HG03039 (cell line): ENCODE results near the gene HAO2.
"Not testable (repeated sequence)": the region's sequence is repeated elsewhere in the genome, so short reads cannot be mapped to it uniquely, and the experiment has no call there.

Source experiments
- ATAC-seq: cut with Tn5 transposase; IDR thresholded peaks from one replicate; pipeline ENCODE4 v1.9.1; 2021; ENCODE audit warnings: mild to moderate bottlenecking, moderate library complexity; ENCODE audit not compliant: unreplicated experiment

Gene HAO2

DNA sequence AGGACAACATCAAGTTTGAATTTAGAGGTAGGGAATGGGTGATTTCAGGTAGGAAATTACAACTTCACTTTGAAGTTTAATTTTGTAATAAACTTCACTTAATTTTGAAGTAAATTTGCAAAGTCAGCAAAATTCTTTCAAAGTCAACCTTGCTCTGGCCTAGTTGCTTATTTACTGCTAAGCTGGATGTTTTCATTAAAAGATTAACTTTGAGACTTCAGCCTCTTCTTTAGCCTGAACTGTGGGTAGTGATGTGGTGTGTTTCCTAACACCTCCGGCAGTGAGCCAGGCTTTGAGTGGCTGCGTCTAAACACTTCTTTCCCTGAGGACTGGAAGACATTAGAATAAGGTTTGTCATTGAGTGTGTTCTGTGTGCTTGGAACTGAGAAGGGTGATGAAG is at the start of gene HAO2:
Gene HAO2, plus strand, starts transcription at position 232 of the 400 bp plus-strand sequence. CDS start 12,301 bp downstream, outside the sequence.
- ATAC-seq = no peak

DNA sequence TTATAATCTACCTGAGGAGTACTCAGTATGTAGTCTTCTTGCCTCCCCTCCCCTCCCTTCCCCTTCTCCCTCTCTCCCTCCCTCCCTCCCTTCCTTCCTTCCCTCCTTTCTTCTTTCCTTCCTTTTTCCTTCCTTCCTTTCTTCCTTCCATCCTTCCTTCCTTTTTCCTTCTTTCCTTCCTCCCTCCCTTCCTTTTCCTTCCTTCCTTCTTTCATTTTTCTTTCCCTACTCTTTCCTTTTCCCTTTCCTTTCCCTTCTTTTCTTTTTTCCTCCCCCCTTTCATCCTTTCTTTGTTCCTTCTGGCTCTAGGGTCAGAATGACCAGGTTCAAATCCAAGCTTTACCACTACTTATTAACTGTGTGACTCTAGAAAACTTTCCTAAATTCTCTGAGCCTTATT is 48.5 kb upstream of the HAO2 start:
- no peak for ATAC-seq

DNA sequence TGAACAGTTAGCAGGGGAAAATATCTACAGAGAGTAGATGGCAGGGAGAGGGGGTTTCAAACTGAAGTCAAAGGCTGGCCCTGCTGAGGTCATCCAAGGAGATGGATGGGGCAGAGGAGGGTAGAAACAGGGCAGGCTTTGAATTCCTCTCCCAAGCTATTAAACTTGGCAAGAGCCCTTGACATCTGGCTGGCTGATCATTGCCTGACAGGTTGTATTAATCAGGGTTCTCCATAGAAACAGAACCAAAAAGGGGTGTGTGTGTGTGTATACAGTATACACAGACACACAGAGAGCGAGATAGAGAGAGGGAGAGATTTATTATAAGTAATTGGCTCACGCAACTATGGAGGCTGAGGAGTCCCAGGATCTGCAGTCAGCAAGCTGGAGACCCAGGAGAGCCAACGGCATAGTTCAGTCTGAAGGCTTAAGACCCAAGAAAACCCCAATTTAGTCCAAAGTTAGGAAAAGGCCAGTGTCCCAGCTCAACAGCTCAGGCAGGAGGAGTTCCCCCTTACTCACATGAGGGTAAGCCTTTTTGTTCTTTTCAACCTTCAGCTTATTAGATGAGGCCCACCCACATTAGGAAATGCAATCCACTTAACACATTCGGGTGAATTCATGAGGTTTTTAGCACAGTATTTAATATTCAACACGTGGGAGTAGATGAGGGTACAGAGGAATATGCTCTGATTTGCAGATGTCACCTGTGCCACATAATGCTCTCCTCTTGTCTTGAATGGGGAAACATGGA is 46.7 kb upstream of the HAO2 start:
- no peak for ATAC-seq

DNA sequence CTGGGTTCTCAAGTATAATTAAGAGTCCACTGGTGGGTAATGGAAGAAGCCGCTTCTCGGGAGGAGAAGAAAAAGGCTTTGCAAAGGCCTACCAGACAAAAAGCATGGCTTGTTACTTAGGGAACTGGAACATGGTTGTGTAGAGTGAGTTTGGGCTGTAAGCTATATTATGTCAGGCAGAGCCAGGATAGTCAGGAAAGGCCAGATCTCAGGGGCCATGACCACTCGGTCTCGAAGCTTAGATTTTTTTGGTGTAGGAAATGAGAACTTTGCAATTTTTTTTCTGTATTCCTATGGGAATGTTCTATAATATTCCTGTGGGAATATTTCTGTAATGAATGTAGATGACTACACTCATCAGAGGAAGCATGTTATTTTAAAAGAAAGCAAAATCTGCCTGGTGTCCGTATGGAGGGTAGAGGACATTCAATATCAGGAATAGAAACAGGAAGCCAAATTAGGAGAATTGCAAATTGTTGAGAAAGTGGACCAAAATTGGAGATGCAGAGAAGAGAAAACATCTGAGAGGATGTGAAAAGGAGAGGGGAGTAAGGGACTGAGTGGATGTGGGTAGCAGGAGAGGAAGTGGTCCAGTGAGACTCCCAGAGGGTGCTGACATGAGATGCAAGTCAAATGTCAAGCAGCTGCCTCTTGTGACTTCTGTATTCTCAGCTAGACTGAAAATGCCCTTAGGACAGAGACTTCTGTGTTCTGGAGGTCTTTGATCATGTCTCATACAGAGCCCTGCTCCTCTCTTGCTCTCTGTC is 45.2 kb upstream of the HAO2 start:
- peak; percentile 82 for ATAC-seq

DNA sequence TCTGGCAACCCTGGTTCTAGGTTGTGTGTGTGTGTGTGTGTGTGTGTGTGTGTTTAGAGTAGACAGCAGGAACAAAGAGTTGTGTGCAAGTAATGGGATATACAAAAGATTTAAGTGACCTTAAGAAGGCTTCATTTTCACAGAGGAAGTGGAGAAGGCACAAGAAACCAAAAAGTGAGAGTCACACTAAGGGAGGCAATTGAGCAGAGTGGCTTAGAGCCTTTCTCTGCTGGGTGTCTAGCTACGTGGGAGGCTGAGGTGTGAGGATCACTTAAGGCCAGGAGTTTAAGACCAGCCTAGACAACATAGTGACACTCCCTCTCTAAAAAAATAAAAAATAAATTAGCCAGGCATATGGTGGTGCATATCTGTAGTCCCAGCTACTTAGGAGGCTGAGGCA is 44.4 kb upstream of the HAO2 start:
- no peak for ATAC-seq

DNA sequence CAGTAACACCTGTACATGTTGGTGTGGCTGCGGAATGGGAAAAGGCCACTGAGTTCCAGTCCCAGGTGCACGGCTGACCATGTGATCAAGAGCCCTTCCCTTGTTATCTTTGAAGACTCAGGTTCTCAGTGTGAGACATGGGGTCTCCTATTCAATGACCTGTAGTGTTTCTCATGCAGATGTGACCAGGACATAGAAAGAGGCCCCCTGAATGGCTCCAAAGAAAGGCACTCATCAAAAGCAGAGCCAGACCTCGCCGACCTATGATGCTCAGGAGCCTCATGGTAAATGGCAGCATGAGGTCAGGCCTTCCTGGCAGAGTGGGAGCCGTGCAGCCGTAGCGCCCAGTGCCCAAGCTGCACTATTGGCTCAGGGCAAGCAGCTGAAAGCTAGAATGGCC is 42.3 kb upstream of the HAO2 start:
- ATAC-seq = no peak

DNA sequence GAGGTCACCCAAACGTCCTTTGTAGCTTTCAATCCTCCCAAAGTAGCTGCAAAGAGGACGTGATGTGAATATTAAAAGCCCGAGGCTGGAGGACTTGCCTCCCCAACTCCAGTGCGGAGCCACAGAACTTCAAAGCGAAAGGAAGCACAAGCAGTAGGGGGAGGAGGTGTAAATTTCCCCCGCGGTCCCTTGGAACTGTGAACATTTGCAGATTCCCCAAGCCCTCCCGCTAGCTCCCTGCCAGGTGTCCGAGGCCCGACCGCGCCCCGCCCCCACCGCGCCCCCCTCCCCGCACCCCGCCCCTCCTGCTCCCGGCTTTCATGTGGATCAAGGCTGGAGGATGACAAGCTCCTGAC is 41.5 kb upstream of the HAO2 start:
- ATAC-seq = no peak

DNA sequence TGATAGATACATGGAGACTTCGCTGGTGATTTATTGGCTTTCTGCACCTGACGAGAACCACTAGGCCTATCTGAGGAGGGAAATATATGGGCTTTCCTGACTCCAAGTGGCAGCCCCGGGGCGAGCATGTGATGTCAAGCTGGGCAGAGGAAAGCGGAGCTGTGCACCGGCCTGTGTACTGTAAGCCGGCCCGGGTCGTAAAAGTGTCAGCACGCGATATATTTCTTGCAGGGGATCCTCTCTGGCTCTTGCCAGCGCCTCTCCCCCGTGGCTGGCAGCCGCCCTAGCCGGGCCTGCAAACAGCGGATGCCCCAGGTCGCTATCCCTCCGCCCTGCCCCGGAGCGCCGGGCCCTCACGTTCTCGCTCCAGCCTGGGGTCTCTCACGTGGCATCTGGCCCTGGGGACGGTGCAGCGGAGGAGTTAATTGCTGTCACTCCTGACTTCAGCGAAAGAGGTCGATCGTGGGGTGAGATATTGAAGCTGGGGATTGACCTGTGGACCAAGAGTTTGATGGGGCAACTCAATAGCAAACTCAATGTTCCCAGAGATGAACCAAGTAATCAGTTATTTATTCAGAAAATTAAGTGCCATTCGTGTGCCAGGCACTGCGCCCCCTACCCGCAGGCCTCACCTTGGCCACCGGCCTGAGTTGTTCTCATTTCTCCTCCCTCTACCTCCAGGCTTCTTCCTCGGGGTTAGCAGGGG is 41.0 kb upstream of the HAO2 start:
- ATAC-seq = no peak

DNA sequence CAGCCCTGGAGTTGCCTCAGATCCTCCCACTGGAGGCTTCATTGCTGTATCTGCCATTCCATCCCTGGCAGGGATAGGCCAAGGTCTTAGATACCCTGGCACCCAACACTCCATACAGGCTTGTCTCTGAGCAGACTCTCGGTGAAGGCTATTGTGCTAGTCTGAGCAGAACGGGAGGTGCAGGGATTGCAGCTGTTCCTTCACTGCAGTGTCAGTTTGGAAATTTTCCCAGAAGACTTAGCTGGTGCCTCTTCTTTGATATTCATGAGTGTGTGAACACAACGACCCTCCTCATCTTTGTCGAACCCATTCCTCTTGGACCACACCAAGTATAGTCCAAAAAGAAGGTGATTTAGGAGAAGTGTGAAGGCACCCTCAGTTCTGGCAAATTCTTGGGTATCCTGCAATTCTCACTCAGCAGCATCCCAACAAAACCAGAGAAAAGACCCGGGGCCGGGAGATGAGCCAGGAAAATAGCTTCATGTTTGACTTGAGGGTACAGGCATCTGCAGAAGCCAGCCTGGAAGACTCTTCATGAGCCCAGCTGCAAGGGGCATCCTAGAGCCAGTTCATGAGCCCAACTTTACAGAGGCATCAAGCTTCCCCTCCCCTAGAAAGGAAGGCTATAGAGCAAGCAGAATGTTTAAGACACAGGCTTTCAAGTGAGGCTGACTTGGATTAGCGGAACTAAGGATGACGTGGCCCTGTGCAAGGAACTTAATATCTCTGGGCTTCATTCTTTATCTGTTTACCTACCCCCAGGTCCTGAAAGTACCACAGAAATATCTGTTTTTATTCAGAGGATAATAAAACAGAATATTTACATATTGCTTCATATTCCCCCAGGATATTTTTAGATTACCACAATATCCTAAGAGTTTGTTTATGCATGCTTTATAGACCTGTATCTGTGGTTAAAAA is 38.8 kb upstream of the HAO2 start:
- ATAC-seq = no peak

DNA sequence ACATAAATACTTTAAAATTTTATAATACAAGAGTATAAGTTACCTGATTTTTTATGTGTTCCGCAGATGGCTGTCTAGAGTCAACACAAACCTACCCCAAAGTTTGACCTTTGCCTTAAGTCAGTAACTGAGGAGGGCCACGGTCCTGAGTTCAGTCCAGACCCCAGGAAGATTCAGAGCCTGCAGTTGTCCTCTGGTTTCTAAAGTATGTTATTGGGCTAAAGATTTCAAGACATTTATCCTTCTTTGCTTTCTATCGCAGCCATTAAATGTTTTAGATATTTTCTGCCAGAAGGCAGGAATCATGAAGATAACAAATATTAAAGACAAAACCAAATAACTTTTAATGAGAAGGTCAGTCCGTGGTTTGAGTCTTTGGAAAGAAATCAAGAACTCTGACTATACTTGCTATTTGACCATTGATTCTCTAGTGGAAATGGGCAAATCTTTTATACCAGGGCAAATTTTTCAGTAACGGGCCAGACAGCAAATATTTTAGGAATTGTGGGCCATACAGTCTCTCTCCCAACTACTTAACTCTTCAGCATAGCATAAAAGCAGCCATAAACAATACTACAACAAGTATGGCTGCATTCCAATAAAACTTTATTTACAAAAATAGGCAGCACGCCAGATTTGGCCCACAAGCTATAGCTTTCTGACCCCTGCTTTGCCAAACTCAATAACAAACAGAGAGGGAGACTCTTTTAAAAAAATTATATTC is 38.0 kb upstream of the HAO2 start:
- no peak for ATAC-seq

DNA sequence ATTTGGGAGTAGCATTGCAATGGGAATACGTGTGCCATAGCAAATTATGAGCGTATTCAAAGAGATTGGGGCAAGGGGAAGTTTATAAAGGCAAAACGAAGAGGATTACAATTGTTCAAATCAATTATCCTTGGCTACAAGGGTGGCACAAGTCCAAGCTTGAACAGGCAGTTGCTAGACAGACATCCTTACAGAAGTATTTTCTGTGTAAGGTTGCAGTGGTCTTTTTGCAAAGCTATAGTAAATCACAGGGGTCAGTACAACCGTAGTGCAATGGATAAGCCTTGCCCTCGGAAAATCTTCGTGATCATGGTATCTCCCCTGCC is 37.4 kb upstream of the HAO2 start:
- no peak for ATAC-seq

DNA sequence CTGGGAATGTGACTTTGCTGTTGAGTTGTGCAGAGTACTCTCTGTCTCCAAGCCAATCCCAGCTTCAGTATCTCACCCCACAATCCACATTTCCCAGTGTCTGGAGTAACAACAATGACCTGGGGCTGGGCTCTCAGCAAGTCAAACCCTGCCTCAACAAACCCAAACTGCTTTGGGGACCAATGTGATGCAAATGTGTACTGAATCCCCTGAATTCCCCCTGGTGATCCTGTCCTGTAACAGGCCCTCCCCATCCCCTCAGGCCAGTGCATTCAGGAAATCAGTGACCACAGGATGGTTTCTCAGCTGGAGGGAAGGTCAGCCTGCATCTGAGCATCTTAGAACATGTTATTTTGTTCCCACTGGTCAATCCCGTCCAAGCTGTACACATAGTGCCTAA is 36.7 kb upstream of the HAO2 start:
- no peak for ATAC-seq

DNA sequence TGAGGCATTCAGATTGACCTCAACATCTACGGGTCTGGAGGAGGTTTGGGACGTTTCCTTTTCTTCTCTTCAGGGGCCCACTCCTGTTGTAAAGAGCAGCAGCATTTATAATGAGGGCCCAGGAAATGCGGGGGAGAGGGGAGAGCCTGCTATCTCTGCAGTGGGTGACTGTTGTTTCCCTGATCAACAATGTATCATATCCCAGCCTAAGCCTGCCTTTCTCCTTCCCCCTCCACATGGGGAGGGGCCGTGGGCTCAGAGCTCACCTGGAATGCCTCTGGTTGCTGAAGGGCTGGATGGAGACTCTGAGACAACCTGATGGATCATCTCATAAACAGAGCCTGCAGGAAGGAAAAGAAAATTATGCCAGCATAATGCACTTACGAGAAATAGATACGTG is 36.0 kb upstream of the HAO2 start:
- no peak for ATAC-seq

DNA sequence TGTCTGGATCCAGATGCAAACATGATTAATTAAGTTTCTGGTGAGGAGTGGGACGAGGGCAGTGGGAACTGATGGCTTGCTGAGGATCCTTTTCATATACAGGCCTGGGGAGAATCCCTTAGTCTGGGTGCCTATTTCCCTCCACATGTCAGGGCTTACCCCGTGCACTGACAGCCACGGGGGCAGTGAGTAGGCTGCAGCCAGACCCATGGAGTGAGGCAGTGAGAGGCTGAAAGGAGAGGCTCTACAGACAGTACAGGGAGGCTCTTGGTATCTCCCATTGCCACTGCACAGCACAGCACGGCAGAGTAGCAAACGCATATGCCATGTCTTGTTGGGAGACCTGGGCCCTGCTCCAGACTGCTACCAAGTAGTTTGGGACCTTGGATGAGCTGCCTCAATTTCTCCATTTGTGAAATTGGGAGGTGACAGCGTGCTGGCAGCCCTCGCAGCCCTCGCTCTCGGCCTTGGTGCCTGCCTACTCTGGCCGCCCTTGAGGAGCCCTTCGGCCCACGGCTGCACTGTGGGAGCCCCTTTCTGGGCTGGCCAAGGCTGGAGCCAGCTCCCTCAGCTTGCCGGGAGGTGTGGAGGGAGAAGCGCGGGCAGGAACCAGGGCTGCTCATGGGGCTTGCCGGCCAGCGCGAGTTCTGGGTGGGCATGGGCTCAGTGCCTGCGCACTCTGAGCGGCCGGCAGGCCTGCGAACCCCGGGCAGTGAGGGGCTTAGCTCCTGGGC is 35.3 kb upstream of the HAO2 start:
- ATAC-seq = no peak

DNA sequence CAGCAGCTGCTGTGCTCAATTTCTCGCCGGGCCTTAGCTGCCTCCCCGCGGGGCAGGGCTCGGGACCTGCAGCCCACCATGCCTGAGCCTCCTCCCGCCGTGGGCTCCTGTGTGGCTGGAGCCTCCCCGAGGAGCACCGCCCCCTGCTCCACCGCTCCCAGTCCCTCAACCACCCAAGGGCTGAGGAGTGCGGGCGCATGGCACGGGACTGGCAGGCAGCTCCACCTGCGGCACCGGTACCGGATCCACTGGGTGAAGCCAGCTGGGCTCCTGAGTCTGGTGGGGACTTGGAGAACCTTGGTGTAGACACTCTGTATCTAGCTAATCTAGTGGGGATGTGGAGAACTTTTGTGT is 34.7 kb upstream of the HAO2 start:
- not testable (repeated sequence) for ATAC-seq

DNA sequence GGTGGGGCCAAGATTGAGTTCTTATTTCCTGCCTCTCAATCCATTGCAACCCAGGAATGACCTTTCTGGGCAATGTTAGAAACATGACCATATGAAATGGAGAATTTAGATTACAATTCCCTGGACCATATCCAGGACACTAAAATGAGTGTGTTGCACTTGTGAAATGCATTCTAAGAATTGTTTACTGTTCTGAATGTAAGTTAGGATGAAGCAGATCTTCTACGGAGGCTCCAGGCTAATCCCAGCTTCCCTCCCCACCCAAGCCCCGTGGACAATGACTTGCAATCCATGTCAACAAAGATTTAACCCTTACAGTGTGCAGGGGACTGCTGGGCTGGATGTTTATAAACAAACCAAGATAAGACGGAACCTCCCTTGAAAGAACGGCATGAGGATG is 31.7 kb upstream of the HAO2 start:
- ATAC-seq = no peak

DNA sequence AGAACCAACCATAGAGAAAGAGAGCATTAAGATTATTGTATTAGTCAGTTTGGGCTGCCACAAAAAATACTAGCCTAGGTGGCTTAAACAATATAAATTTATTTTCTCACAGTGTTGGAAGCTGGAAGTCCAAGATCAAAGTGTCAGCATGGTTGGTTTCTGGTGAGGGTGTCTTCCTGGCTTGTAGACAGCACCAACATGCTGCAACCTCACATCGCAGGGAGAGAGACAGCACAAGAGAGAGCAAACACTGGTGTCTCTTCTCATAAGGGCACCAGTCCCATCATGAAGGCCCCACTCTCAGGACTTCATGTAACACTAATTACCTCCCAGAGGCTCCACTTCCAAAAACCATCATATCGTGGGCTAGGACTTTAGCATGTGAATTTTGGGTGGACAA is 30.6 kb upstream of the HAO2 start:
- ATAC-seq = no peak

DNA sequence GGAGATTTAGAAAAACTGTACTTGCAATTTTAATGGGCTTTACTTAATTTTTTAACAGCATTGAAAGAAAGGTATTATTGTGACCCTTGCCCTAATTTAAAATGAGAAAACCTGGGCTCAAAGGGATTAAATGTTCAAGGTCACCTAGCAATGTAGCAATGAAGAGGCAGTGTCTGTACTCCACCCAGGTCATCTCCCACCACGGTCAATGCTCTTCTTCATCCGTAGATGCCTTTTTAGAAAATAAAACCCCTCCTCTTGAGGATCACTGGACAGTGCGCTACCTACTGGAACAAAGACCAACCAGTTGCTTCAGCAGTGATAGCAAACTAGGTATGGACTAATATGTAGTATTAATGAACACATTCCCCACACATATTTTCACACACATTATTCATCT is 29.8 kb upstream of the HAO2 start:
- ATAC-seq = no peak

DNA sequence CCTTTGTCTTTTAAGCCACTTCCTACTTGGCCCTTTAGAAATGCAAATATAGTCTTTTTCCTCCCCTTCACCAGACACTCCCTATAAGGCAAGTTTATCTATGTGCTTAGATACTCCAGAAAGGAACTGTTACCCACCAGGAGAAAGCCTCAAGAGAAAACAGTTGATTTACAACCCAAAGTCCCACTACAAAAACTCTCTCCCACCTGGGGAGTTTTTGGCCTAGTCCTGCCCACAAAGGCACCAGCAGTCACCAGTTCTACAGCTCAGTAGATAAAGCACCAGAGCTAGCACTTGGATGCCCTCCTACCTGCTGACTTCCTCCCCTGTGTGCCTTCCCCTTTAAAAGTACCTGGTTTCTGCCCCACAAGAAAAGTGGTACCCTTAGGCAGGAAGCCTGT is 27.7 kb upstream of the HAO2 start:
- ATAC-seq = no peak
